GM19239 (cell line): Measurements from ENCODE around the gene FOXM1.

Source experiments
- DNase-seq: peaks from one replicate; pipeline ENCODE4 v3.0.0; 2011; ENCODE audit warnings: low spot score; ENCODE audit not compliant: insufficient read length
- FAIRE-seq: peaks from 2 replicates; lab custom pipeline; 2011; peaks lifted over from hg19 to GRCh38; lab: Jason Lieb, UNC

Gene FOXM1, protein sequence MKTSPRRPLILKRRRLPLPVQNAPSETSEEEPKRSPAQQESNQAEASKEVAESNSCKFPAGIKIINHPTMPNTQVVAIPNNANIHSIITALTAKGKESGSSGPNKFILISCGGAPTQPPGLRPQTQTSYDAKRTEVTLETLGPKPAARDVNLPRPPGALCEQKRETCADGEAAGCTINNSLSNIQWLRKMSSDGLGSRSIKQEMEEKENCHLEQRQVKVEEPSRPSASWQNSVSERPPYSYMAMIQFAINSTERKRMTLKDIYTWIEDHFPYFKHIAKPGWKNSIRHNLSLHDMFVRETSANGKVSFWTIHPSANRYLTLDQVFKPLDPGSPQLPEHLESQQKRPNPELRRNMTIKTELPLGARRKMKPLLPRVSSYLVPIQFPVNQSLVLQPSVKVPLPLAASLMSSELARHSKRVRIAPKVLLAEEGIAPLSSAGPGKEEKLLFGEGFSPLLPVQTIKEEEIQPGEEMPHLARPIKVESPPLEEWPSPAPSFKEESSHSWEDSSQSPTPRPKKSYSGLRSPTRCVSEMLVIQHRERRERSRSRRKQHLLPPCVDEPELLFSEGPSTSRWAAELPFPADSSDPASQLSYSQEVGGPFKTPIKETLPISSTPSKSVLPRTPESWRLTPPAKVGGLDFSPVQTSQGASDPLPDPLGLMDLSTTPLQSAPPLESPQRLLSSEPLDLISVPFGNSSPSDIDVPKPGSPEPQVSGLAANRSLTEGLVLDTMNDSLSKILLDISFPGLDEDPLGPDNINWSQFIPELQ

DNA sequence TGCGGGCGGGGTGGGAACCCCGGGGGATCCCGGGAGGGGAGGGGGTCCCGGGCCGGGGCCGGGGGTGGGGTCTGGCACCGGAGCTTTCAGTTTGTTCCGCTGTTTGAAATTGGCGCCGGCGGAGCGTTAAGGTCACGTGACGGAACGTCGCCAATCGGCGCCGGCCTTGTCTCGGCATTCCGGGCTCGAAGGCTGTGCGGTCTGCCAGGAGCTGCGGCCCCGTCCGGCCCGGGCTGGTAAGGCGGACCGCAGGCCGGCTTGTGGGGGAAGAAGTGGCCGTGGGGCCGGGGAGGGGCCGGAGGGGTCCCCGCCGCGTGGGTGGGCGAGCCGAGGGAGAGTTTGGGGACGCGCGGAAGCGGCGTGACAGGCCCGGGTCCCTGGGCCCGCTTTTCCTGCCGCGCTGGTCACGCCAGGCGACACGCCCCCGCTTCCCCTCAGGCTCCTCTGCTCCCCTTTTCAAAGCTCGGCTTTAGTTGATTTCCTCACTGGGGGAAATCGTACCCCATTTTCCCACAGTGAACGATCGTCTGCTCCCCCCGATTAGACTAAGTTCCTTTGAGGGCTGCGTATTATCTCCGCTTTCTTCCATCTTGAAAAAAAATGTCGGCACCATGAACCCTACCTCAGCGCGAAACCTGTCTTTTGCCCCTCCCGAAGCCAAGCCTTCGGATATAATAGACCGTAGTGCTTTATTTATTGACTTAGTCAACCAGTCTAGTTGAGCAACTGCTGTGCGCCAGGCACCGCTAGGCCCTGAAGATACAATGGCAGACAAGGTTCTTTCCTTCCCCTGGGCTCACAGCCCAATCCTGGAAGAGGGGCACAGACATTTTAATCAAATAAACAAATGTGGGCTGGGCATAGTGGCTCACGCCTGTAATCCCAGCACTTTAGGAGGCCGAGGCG is at the start of gene FOXM1, which contains the start of gene RHNO1:
Gene FOXM1 (minus strand): TSS at position 128 of the 906 bp plus-strand sequence. CDS start 2,696 bp downstream, outside the sequence.
Gene RHNO1 (plus strand): TSS at position 177 of the 906 bp plus-strand sequence. CDS start 8,144 bp downstream, outside the sequence.
- DNase-seq = peak; percentile 93
- FAIRE-seq = peak; percentile 83

DNA sequence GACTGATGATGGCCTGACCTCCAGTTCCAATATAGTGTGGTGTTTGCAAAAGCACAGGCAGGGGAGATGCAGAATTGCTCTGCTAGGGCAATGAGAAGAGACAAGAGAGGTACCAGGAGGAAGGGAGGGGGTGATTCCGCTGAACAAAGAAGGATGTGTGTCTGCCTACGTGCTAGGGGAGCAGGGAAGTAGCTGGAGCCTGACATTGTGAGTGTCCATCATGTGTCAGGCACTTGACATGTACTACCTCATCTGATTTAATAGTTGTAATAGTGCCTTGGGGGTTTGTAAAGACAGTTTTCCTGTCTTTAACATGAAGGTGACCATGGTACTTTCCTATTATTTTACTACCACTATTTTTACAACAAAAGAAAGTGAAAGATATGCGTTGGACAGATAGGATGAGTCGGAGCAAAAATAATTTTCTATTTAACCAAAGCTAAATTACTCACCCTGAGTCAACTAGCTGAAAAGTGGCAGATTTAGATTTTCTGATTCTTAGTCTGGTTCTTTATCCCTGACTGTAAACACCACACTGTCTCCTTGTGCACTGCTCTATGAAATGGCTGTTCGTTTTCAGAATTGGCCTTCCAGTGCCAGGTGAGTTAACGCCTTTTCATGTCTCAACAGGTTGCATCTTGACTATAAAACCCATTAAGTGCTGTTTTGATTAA is 48.5 kb upstream of the FOXM1 start:
- no peak for FAIRE-seq
- DNase-seq = no peak

DNA sequence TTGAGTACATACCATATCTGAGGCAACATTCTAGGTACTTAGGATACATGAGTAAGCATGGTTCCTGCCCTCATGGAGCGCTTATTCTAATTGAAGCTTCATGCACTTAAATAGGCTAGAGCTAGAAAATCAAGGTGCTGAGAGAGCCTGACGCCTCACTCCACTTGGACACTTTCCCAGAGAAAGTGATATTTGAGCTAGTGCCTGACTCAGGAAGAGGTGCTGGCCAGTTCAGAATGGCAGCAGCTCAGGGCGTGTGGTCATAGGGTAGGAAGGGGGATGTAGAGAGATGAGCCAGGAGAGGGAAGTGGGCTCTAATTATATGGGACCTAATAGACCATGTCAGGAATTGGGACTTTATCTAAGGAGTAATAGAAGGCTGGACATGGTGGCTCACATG is 47.0 kb upstream of the FOXM1 start:
- DNase-seq (no peak), FAIRE-seq (no peak)

DNA sequence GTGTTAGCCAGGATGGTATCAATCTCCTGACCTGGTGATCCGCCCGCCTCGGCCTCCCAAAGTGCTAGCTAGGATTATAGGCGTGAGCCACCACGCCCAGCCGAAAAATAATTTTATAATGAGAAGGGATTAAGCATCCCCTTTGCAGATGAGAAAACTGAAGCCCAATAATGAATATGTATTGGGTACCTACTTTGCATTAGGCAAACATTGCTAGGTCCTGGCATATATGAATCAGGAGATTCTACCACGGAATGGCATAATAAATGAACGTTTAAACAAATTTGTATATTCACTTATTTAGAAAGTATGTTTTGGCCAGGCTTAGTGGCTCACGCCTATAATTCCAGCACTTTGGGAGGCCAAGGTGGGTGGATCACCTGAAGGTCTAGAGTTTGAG is 46.1 kb upstream of the FOXM1 start:
- FAIRE-seq = no peak
- no peak for DNase-seq

DNA sequence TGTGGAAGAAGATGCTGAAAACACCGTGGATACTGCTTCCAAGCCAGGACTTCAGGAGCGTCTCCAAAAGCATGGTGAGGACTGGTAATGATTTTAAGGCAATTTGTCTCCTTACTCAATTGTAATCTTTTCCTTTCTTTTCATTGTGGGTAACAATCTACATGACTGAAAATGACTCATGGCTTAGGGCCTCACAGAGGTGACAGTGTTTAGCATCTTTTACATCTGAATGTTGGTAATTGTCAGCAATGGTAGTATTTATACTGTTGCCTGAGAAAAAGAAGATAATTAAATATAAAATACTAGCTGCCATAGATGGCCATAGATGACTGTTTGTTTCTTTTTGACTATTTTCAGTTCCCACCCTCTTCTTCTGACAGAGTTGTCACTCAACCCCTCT is 45.4 kb upstream of the FOXM1 start:
- DNase-seq = no peak
- no peak for FAIRE-seq

DNA sequence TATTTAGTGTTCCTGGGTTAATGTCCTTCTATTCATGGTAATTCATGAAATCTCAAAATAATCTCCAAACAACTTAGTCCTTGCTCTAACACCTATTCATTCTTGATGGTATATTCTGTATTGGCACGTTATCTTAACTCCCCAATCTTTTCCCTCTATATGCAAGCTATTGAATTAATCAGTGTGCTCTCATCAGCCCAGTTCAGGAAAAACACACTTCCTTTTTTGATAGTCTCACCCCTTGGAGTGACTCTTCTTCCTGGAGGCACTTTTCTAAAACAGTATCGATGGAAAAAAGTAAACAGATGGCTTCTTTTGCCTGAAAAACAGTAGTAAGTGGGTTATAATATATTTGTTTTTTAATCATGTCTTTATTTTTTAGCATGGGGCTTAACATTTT is 42.3 kb upstream of the FOXM1 start:
- DNase-seq (no peak), FAIRE-seq (no peak)

DNA sequence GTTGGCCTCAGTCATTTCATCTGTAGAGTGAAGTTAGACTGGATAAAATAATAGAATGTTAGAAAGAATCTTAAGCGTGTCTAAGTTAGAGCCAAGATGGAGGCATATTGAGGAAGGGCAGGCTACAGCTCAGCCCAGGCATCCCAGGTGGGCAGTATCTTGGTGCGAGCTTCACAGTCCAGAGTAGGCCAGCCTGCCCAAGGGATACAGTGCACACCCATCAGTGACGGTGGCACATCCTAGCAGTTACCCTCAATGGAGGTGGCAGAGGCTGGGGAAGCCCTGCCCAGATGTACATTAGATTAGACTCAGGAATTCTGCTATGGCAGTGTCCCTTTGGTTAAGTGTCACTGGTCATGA is 35.2 kb upstream of the FOXM1 start:
- DNase-seq = no peak

DNA sequence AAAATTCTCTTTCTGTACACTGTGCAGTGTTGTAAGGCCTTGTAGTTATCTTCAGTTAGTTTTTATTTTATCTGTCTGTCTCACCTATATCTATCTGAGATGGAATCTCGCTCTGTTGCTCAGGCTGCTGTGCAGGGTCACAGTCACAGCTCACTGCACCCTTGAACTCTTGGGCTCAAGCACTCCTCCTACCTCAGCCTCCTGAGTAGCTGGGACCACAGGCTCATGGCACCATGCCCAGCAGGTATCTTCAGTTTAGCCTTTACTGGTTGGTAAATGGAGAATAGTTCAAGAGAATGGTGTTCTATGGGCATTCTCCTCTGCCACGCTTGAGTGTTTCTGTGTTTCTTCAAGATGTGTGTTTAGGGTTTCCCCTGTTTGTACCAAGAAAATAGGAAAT is 27.3 kb upstream of the FOXM1 start:
- FAIRE-seq = no peak
- DNase-seq = no peak

More for the DNA sequence above, 35.2 kb upstream of the FOXM1 start:
- no peak for FAIRE-seq

DNA sequence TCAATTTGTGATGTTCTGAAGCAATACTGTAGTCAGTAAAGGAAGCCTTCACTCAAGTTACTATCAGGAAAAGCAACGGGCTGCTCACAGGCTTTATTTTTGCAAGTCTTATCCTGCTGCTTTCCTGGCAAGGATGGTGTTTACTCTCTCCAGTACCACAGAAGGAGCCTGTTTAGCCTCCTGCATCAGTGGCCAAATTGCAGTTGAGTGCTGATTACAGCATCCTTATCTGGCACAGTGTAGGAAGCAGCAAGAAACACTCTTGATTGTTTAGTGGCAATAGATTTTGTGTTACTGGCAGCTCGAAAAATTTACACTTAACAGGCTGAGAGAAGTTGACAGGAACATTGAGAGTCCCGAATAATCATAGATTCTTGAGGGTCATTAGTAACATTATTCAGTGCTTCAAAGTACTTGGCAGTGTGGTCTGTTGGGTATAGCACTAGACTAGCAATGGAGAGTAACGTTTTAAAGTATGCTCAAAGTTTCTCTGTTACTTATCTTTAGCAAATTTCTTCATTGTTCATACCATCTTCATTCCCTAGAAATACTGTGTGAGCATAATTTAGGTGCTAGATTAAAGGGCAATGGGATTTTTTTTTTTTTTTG is 25.4 kb upstream of the FOXM1 start:
- FAIRE-seq = no peak
- no peak for DNase-seq

DNA sequence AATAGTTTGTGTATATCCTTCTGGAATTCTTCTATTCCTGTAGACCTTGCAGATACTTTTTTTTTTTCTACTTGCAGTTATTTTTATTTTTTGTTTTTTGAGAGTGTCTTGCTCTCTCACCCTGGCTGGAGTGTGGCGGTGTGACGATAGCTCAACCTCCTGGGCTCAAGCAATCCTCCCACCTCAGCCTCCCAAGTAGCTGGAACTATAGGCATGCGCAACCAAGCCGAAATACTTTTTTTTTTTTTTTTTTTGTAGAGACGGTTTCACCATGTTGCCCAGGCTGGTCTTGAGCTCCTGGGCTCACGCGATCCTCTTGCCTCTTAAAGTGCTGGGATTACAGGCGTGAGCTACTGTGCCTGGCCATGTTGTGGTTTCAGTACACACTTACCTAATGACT is 23.7 kb upstream of the FOXM1 start:
- FAIRE-seq (no peak), DNase-seq (no peak)

DNA sequence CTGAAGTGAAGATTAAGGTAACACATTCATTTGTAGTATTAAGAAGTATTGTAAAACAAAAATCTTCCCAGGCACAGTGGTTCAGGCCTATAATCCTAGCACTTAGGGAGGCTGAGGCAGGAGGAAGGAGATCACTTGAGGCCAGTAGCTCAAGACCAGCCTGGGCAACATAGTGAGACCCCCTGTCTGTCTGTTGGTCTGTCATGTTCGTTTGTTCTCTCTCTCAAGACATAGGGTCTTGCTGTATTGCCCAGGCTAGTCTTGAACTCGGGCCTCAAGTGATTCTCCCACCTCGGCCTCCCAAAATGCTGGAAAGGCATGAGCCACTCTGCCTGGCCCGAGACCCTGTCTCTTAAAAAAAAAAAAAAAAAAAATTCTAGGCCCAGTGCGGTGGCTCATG is 20.4 kb upstream of the FOXM1 start:
- FAIRE-seq (no peak), DNase-seq (no peak)

DNA sequence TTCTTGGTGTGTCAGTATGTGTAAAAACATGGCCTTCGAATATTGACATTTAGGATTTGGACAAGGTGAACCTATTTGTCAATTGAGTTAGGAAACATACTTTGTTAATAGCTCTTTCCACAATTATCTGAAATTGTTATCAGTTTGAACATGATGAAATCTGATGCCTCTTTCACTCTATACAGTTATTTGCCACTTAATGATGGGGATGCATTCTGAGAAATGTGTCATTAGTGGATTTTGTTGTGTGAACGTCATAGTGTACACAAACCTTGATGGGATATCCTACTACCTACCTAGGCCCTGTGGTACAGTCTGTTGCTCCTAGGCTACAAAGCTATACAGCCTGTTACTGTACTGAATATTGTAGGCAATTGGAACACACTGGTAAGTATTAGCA is 18.5 kb upstream of the FOXM1 start:
- no peak for DNase-seq
- no peak for FAIRE-seq

DNA sequence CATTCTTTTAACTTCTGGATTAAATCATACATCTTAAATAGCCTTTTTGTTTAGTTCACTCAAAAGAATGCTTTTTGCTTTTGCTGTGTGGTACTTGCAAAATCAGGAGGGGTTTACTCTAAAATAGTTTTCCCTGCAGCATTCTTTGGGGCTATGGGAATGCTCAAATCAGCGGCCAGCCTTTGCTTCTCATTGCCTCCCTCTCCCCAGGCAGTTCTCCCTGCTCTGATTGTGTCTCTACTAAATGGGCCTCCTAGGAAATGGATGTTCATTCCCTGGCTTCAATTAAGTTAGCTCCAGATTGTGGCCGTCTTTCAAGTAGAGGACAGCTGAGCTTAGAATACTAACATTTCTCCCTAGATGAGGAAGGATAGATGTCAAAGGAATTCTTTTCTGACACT is 18.1 kb upstream of the FOXM1 start:
- FAIRE-seq (no peak), DNase-seq (no peak)

DNA sequence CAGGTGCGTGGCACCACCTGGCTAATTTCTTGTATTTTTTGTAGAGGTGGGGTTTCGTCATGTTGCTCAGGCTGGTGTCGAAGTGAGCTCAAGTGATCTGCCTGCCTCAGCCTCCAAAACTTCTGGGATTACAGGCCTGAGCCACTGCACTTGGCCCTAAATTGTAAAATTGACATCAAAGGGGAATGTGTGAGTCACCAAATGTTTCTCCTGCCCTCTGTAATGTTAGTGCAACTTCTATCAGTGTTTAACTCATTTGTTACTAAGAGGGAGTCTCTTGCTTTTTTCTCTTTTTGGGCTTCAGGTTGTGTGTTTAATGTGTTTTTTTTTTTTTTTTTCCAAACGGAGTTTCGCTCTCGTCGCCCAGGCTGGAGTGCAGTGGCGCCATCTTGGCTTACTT is 16.0 kb upstream of the FOXM1 start:
- FAIRE-seq (no peak), DNase-seq (no peak)

DNA sequence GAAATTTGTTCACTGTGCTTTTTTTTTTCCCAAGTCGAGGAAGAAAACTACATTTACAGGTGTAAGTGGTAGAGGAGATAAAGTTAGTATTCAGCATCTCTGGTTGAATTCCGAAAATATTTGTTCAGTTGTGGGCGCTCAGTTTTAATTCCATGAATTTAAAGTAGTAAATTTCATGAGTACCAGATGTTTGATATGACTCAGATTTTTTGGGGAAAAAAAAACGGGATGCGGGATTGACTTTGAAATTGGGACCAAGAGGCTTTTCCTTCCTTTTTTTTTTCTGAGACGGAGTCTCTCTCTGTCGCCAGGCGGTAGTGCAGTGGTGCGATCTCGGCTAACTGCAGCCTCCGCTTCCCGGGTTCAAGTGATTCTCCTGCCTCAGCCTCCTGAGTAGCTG is 15.3 kb upstream of the FOXM1 start:
- DNase-seq (no peak), FAIRE-seq (no peak)

DNA sequence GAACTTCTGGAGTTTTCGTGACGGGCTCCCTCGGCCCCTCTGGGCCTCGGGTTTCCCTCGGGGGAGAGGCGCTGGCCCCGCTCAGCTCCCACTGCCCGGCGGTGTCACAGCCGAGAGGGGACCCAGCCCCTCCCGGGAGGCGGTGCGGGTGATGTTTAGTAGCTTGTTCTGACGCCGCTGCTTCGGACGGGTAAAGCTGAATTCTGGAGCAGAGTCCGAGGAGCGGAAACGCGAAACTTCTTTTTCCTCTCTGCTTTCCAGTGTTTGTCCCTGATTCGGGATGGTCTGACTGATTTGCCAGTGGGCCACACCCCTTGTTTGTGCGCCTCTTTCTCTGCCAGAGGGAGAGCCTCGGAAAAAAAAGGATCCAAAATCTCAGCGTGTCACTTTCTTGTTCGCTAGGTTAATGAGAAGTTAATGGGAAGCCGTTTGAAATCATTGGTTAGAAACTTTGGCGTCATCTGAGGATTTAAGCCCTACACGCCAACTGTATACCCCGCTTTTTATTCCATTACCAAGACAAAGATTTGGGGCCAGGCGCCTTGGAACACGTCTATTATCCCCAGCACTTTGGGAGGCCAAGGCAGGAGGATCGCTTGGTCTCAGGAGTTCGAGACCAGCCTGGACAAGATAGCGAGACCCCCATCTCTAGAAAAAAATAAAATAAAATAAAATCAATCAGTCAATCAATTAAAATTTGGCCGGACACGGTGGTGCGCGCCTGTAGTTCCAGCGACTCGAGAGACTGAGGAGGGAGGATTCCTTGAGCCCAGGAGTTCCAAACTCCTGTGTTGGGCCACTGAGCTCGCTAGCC is 14.5 kb upstream of the FOXM1 start:
- DNase-seq = no peak

DNA sequence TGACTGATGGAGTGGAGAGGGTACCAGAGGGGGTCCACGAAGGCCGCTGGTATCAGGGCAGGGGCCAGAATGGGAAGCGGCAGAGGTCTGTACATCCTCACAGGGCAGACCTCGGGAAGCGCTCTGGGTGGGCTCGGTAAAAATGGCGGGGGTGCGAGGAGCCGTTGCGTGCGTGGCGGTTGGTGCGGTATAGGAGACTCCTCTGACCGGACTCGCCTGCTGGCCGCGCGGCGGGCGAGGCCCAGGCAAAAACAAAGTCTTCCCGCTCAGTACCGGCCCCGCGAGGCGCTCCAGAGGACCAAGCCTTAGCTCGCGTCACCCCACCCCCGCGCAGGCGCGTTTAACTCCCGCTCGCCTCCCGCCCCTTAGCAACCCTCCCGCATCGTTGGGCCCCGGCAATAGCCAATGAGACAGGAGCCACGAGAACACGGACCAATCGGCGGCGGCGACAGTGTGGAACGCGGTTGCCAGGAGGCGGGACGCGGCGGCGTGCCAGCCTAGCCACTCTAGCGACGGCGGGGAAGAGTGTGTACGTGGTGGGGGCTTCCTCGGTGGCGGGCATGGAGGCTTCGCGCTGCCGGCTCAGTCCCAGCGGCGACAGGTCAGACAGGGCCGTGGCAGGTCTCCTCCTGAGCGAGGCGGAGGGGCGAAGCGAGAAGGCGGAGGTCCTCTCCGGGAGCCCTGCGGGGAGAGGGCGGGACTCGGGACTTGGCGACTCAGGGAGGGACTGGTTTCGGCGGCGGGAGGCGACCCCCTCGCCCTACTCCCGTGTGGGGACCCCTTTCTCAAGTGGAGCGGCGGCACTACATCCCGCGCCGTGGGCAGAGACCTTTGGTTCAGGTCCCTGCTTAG is 13.6 kb upstream of the FOXM1 start, which contains the start of gene TULP3:
Gene TULP3 (plus strand): TSS at position 504 of the 852 bp plus-strand sequence. CDS start 57 bp downstream, at position 561.
- FAIRE-seq = peak; percentile 96

More for the DNA sequence above, 14.5 kb upstream of the FOXM1 start:
- no peak for FAIRE-seq

DNA sequence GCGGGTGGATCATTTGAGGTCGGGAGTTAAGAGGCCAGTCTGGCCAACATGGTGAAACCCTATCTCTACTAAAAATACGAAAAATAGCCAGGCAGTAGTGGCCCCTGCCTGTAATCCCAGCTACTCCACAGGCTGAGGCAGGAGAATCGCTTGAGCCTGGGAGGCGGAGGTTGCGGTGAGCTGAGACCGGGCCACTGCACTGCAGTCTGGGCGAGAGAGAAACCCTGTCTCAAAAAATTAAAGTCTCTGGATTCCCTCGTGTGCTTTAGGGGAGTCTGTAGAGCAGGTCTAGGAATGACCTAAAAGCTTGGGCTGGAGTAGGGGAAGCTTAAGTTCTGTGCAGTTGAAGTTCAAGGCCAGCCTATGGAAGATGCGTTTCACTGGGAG is 13.0 kb upstream of the FOXM1 start:
- DNase-seq (no peak), FAIRE-seq (no peak)

More for the DNA sequence above, 13.6 kb upstream of the FOXM1 start, which contains the start of gene TULP3:
- peak; percentile 91 for DNase-seq
